Hindlimb muscle (tissue), 1 donor: ENCODE results near the gene CRTC3. TPM values are rescaled to one million over a fixed set of nuclear protein-coding genes. Genes with fewer than 3 reads are reported as not detected.

ENCODE experiments used
- DNase-seq: peaks from one replicate; pipeline ENCODE4 v3.0.0-alpha.2; 2013
- polyA plus RNA-seq: library from polyadenylated mRNA; unstranded; fragments of 120-200 nt; gene quantifications from one replicate; pipeline ENCODE4 v1.2.1, GENCODE V29; 2013; ENCODE audit not compliant: insufficient read length

The CRTC3 gene
- polyA plus RNA-seq, 1 donor = 26.4 TPM

DNA sequence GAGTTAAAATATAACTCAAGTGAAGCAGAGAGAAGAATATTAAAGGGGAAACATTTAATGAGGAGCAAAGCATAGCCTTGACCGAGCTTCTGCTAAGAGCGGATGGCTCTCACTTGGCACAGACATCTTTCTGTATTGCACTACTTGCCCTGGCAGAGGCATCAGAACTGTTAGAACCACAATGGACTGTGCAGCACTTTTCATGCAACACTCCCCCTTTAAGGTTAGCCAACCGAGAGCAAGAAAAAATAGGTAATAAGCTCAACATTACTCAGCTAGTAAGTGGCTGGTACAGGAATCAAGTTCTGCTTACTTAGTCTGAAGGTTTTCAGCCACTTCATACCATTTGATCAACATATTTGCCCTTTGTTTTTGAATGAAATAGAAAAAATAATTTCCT lies 33.7 kb downstream of the CRTC3 start:
- no peak for DNase-seq

- DNase-seq = peak; percentile 41
Measured at GRCh38 chr15:90564051-90564450, 34.3 kb downstream of the CRTC3 start.

DNA sequence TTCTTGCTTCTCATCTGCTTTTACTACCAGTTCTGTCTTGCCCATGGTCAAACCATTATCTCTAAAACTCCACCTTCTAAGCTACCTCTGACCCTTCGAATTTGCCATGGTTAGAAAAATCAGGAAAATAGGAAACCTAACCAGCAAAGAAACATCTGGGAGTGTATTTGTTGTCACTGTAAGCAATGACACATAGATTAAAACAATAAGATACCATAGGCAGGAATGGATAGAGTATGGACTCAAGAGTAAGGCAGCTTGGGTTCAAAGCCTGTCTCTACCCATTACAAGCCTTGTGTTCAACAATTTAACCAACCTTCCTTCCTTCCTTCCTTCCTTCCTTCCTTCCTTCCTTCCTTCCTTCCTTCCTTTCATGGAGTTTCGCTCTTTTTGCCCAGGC lies 34.9 kb downstream of the CRTC3 start:
- no peak for DNase-seq

DNA sequence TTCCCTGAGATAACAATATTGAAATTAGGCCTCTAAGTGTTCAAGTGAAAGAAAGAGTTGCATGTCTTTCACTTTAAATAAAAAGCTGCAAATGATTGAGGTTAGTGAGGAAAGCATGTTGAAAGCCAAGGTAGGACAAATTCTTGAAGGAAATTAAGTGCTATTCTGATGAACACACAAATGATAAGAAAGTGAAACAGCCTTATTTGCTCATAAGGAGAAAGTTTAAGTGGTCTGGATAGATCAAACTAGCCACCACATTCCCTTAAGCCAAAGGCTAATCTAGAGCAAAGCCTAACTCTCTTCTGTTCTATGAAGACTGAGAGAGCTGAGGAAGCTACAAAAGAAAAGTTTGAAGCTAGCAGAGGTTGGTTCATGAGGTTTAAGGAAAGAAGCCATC lies 36.1 kb downstream of the CRTC3 start:
- DNase-seq = no peak

- DNase-seq = no peak
Measured at GRCh38 chr15:90570643-90571042, 40.9 kb downstream of the CRTC3 start.

- DNase-seq = no peak
Measured at GRCh38 chr15:90571063-90571541, 41.4 kb downstream of the CRTC3 start.

DNA sequence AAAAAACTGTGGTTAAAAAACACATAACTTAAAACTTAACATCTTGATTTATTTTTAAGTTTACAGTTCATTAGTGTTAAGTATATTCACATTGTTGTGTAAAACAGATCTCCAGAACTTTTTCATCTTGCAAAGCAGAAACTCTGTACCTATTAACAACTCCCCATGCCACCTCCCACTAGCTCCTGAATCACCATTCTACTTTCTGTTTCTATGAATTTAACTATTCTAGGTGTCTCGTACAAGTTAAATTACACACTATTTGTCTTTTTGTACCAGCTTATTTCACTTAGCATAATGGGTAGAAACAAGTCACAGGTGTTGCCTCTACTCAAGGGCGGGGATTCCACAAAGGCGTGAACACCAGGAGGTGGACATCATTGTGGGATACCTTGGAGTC lies 43.2 kb downstream of the CRTC3 start:
- no peak for DNase-seq

- no peak for DNase-seq
Measured at GRCh38 chr15:90576711-90577389, 47.1 kb downstream of the CRTC3 start.

GRCh38 chr15:90579213-90579612 lies 49.5 kb downstream of the CRTC3 start:
- DNase-seq = no peak

DNA sequence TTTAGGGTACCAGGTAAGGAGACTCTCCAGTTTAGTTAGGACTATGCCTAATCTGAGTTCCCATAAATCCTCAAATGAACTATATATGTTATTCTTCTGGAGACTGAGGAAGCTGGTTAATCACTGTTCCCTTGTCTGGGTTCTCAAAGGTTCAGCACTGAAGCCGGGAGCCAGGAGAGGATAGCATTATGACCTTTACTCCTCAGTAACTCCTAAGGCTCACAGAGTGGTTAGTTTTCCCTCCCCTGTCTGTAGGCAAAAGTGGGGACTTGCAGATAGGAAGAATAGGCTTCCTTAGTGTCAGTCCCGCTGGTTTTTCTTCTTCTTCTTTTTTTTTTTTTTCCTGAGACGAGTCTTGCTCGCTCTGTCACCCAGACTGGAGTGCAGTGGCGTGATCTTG lies 50.4 kb downstream of the CRTC3 start:
- no peak for DNase-seq

DNA sequence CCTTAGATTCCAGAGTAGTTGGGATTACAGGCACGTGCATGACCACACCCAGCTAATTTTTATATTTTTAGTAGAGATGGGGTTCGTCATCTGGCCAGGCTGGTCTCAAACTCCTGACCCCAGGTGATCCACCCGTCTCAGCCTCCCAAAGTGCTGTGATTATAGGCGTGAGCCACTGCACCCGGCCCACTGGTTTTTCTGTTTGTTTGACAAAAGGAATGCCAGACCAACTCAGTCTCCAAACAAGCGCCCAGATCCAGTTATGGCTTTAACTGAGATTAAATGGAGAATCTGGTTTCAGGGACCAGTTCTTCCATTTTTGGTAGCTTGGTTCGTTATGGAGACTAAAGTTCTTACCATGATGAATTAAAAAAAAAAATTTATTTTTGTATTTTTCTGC lies 50.8 kb downstream of the CRTC3 start:
- no peak for DNase-seq

GRCh38 chr15:90580946-90581345 lies 51.2 kb downstream of the CRTC3 start:
- no peak for DNase-seq

DNA sequence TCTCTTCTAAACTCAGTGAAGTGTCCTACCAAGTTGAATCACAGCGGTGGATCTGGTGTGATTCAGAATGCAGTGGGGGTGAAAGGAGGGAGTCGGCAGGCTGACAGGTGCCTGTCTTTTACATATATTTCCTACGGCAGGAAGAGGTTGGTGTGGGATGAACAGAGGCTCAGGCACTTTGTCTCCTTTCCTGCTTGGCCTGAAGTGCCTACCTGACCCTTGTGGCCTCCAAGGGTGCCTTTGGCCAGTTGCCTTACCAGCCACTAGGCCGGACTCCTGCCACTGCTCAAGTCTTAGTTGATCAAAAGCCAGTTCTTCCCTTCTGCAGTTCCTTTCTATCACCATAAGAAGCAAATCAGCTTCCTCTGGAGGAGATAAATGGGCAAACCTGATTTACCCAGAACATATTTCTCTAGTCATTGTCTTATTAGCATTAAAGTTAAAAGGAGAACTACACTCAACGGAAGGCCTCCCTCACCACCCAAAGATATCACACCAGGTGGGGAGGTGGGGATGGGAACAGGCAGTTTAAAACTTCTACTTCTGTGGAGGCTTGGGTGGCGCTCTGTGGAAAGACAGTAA lies 52.1 kb downstream of the CRTC3 start:
- no peak for DNase-seq

GRCh38 chr15:90582553-90582952 lies 52.8 kb downstream of the CRTC3 start:
- DNase-seq = no peak

GRCh38 chr15:90583471-90584252 lies 53.9 kb downstream of the CRTC3 start:
- no peak for DNase-seq

DNA sequence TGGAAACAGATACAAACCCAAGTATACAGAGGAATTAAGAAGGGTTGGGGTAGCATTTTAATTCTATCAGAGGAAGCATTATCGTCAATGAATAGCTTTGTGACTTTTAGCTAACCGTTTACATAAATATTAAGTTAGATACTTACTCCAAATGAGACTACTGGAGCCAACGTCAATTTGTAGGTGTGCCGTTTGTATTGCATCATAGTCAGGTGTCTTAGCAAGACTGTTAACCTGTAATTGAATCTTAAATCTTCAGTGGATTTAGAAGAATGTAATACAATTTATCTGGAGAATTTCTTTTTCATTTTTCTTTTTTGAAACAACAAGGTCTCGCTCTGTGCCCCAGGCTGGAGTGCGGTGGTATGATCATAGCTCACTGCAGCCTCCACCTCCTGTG lies 55.1 kb downstream of the CRTC3 start:
- DNase-seq = no peak

DNA sequence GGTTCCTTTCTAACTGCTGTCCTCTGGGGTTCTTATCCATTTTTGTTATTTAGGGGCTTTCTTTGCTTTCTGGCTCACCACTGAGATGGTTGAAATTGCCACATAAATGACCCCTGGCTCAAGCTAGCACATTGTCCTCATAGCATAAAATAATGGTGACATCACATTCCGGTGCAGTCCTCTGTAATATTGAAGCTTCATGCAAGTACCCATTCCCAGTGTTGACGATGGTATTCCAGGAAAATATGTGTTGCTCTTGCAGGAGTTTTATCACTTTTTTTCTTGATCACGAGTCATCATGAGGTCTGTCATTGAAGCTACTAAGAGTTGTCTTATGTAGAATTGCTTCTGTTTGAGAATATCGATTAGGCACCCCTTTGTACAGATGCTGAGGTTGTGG lies 56.1 kb downstream of the CRTC3 start:
- DNase-seq = no peak

GRCh38 chr15:90586948-90587347 lies 57.2 kb downstream of the CRTC3 start:
- no peak for DNase-seq

DNA sequence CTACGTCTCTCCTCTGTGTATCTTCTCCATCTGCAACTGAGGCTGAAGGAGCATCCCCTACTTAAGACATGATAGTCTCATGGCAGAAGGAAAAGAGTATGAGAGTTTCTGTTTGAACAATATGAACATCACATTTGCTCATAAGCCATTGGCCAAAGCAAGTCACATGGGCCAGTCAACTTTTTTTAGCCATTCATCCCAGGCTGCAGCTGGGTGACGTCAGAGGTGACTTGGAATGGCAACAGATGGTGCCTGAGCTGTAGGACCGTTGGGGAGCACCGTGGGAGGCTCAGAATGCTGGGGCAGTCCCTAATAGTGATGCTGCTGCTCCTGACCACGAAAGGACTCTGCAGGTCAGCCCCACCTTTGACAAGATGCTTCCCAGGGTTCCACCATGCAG lies 58.7 kb downstream of the CRTC3 start:
- DNase-seq = no peak

DNA sequence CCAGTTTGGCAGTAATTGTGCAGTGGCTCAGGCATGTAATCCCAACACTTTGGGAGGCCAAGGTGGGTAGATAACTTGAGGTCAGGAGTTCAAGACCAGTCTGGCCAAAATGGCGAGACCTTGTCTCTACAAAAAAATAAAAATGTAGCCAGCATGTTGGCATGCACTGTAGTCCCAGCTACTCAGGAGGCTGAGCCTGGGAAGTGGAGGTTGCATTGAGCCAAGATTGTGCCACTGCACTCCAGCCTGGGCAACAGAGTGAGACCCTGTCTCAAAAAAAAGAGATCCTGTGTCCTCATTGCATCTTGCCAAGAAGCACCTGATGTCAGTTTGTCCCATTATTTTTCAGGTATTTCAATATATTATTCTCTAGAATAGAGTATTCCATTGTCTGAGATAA lies 61.8 kb downstream of the CRTC3 start:
- no peak for DNase-seq

DNA sequence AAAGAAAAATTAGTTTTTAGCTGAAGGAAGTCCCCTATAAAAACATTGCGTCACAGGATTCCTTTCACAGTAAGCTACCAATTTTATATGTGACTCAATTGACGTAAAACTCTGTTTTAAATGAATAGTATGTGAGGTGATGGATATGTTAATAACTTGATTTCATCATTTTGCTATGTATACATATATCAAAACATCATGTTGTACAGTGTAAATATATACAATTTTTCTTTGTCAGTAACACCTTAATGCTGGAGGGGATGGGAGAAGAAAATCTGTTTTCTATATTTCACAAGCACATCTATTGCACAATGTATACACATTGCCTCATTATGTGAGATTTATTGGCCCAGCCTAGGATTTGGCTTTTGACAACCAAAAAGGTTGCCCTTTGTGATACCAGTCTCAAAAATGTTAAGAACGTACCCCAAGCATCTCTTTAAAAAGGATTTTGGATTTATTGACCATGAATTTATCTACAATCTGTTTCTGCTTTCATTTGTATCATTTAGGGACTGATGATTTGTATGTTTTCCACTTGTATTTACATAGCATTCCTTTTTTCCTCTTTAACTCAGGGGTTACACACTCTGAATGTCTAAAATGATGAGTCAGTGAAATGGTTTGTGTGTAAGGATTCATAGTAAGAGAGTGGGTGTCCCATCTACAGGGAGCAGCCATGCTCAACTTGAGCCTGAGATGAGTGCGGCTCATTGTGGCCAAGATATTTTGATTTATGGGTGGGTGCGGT lies 62.6 kb downstream of the CRTC3 start:
- DNase-seq = no peak

DNA sequence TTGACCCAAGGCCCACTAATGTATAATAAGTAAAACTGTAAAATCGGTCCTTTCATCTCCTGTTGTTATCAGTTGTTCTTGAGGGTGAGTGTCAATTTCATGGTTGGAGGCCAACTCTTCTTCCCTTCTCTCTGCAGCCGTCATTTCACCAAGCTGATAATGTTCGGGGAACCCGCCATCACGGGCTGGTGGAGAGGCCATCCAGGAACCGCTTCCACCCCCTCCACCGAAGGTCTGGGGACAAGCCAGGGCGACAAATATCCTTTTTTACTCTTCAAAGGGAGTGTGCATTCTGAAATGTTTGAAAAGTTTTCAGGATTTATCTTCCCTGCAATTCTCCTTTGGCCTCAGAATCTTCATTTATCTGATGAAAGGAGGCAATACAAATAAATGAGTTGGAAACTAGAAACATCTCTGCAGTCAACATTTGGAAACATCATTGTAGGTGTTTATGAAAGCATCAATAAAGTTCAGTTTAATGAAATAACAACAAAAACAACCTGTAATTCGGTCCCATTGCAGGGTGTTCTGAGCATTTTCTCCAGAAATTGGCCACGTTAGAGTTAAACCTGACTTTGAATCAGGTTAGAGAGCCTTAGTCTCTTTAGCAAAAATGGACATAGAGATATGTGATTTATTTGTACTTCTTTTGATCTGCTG lies 63.9 kb downstream of the CRTC3 start:
- DNase-seq = no peak
